Fibroblast of skin of back (primary cell): ENCODE results near the gene CADM1.

Source experiments
- DNase-seq: peaks from one replicate; pipeline ENCODE4 v3.0.0-alpha.2; 2013

Gene CADM1

GRCh38 chr11:115238086-115238485 is 266.1 kb downstream of the CADM1 start:
- no peak for DNase-seq

DNA sequence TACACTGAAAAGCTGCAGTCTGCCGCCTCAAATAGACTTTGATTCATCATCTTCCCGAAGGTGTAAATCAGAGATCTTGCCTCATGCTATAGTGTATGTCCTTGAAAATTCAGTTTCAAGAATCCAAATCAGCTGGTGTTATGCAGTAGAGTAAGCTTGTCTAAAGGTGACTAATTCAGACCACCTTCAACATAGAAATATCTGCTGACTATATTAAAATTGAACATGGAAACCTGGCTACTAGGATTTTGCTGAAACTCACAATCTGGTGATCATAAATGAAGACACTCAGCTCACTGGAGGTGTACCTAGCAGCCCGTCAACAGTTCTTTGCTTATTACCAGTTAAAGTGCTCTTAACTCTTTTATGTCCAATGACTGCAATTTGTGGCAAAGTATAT is 266.6 kb downstream of the CADM1 start:
- DNase-seq, result no peak

- DNase-seq, result no peak
Observed at GRCh38 chr11:115234794-115235193, 269.4 kb downstream of the CADM1 start.

DNA sequence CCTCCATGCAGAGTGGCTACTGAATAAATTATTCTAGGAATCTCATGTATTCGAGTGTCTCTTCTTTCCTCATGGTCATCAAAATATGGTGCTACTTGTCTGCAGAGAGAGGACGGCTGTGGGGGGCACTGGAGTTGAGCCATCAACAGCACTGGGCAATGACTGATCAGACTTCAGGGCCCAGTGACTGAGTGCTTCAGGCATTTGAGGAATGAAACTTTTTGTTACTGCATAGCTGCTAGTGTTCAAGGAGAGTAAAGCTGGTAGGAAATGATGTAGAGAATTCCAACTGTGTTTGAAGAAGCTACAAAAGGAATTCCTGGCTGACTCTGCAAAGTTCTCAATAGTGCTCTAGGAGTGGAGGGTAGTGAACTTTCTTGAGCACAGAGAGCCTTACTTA is 277.7 kb downstream of the CADM1 start:
- DNase-seq, result peak; percentile 98

DNA sequence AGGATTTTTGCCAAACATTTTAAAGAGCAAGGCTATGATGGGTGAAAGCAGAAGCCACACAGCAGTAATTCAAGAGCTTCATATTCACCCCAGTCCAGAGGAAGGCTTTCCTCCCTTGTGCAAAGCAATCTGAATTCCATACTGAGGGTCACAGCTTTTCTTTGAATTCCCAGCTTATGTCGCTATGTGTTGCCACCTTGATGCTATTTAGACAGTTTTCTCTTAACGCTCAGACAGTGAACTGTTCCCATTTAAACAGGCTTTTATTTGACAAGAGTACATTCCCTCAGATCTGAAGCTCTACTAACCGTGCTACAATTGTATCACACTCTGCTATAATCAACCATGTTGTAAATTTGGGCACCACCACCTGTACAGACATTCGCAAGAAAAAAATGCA is 279.7 kb downstream of the CADM1 start:
- DNase-seq, result no peak

- no peak for DNase-seq
Observed at GRCh38 chr11:115222863-115223530, 281.2 kb downstream of the CADM1 start.

- peak; percentile 80 for DNase-seq
Observed at GRCh38 chr11:115222218-115222862, 281.9 kb downstream of the CADM1 start.

- DNase-seq, result no peak
Observed at GRCh38 chr11:115221461-115222069, 282.6 kb downstream of the CADM1 start.

GRCh38 chr11:115220911-115221310 is 283.3 kb downstream of the CADM1 start:
- no peak for DNase-seq

DNA sequence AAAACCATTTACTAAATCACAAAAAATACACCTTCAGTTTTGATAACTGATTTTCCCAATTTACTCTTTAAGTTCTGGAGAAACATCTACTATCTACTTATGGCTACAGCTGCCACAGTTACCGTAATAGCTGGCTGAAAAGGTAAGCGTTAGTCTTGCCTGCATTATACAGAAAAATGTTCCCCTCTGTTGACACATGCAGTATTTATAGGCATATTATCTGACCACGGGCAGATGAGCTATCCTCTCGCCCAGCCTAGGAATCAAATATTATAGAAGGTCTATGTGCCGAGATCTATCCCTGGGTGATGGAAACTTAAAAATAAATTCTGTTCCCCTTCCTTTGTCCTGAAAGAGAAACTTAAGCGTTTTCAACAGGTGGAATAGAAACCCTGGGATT is 283.8 kb downstream of the CADM1 start:
- DNase-seq, result no peak

DNA sequence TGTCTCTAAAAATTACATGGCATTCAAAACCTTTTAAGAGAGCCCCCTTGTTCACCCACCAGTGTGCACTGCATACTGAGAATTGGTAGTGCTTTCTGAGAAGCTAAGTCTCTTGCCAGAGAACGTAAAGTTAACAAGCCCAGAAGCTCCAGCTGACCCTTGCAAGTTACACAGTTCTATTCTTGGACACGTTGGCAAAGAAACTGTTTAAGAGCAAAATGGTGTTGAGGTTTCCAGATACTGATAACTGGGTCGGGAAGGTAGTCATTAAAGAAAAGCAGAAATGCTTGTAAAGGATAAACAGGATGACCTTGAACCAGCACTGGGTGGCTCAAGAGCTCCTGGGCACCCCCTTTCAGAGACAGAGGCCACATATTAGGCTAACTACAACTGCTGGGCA is 284.8 kb downstream of the CADM1 start:
- no peak for DNase-seq

DNA sequence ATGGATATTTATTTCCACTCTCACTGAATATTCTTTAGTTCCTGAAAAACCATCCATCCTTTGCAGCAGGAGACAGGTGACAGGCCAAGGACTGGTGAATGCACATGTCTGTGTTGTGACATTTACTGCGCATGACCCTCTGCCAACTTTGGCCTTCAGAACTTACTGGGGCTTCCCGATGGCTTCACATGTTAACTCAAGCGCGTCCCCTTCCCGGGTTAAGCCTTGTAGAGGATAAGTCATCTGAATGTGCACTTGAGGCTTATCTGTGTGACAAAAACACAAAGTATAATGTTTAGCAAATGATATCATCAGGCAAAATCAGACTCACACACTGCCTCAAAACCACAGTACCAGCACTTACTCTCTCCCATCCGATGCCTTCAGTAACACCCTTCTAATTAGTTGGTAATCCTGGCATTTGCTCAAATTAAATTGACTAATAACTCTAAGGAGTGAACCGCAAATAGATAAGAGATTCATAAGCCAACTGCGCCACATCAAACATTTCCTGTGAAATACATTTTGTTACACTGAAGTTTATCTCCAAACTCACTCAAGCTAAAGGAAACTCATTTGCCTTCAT is 286.4 kb downstream of the CADM1 start:
- no peak for DNase-seq

DNA sequence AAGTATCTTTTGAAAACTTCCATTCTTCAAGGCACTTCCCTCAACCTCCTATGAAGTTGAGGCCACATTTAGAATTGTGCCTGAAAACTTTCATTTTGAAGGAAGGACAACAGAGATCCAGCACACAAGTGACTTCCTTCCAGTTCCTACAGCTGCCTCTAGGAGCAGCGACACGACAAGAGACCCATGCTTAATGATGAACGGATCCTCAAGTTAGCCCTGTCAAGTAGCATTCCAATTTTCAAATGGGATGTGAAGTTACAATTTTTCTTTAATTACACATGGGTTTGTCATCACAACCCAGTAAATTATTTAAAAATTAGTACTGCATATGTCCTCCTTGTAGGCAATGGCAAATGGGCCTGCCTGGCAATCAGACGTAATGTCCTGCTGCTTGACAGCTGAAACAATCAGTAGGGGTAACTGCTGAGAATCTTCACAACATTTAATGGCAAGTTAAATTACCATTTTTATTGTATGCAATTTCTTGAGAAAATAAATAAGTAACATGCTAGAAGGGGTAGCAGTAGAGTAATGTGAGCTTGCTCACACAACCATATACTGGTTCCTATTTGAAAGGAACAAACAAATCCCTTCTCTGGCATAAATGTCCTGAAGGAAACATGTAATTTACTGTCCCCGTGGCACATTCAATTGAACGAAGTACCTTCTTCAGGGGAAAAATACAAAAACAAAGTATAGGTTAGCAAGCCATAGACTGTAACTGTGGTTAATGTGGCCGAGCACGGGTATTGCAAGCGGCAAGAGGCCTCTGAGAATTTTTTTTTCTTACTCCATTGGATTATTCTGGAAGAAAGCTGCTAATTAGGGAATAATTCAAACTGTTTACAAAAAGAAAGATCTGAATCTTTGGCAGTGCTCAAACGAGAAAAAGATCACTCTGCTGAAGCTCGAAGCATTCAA is 288.3 kb downstream of the CADM1 start:
- DNase-seq, result no peak

GRCh38 chr11:115214644-115215234 is 289.5 kb downstream of the CADM1 start:
- DNase-seq, result no peak

- DNase-seq, result no peak
Observed at GRCh38 chr11:115213007-115213406, 291.2 kb downstream of the CADM1 start.

- DNase-seq, result no peak
Observed at GRCh38 chr11:115208808-115209259, 295.4 kb downstream of the CADM1 start.

DNA sequence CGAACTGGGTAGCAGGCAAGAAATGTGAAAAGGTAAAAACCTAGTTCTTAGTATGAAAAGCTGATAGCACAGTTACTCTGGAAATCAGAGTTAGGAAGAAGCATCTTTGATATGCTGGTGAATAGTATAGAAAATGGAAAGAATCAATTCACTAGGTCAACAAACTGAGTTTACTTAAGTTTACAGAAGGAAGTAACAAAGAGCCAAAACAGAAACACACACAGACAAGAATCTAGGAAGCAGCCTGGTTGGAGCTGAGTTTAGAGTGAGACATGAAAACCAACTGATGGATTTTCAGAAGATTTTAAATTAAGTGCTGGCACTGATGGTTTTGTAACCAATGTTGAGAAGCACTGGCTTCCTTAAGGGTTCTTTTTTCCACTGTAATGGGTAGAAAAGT is 296.3 kb downstream of the CADM1 start:
- DNase-seq, result no peak

DNA sequence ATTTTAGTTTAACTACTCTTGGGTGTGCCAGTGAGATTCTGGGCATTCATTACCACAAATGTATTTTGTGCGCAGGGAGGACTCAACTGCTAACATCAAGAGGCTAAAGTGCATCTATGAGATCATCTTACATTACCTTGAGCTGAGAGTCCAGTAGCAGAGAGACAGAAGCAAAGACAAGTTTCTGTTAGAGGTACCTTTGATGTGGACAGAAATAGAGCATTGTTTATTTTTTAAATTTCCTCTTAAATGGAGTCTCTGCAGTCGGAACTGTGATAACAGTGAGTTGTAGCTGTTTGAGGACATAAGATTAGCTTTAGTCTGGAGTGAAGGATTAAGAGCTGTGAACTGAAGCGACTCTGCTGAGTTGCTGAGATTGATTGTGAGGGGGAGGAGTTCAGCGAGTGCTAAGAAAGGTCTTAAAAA is 297.0 kb downstream of the CADM1 start:
- no peak for DNase-seq

DNA sequence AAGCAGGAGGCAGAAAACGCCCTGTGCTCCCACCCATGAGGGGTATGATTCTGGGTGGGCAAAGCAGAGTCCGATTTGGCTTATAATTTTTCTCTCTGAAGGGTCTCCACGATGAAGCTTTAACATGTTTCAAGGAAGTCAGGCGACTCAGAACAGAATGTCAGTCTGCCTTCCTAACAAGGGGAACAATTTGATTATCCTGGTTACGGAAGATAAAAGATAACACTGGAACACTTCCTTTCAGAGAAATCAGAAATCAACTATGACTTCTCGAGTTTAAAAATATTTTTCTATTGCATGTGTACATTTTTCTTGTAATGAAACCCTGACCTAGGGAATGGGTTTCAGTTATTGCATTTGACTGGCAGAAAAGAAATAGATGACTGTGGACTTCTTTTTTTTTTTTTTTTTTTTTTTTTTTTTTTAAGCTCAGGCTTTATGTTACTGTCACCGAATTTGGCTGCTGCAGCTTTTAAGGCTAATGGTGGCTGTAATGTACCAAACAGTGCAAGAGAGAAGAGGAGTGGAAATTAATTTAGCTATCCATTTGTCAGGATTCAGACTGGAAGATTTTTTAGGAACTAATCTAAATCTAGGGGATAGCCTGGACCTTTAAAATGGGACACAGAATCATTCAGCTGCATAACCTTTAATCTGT is 297.7 kb downstream of the CADM1 start:
- no peak for DNase-seq

GRCh38 chr11:115202900-115203552 is 301.2 kb downstream of the CADM1 start:
- DNase-seq, result no peak

DNA sequence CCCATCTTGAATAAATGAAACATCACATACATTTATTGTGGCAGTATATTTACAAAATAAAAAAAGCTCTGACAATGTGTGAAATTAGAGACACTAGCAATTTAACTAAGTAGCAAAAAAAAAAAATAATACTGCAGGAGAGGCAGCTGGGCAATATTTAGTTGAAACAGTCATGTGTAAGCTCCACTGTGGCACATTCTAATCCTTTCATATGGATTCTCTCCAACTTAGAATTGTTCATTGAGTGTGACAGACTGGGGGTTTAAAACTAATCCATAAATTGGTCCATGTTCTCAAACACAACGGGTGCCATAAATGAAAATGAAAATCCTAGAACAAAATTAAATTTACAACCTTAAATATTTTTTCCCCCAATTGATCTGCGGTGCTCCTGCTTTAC is 302.1 kb downstream of the CADM1 start:
- no peak for DNase-seq
